Measurements from ENCODE around the gene RPSA. TPM values are rescaled to one million over a fixed set of nuclear protein-coding genes. Genes with fewer than 3 reads are reported as not detected.
A peak's percentile ranks its signal among the peaks of the same experiment; 100 is the strongest.

The RPSA gene
- total and polyA plus RNA-seq, 9 of the 15 experiments (the other 6 are each of a cell fraction or from before 2014, with no cell fraction given) = 2,290 to 4,272 (median 2,730) TPM

- Histone ChIP-seq H3K27me3 (ENCODE audit: control insufficient read depth in 2 of 2, insufficient read depth in 2 of 2, low read length in 2 of 2) (no peaks in the 10 kb centered on the region), H4K20me1 (replicated peaks; ENCODE audit: control insufficient read depth, insufficient read depth, low read length) (peaks cover 27% of the 10 kb centered on the region), H3K4me3 (peak overlapping the region; percentile 69; the same call in 1 of the 2 replicates), H3K4me1 (replicated peaks in 1 of 2; ENCODE audit: control insufficient read depth in 2 of 2, insufficient read depth in 2 of 2, low read length in 2 of 2) (peaks cover 51 to 52% of the 10 kb centered on the region in 2 experiments), H3K9me3 (replicated peaks; ENCODE audit: control insufficient read depth, insufficient read depth, low read depth, low read length) (no peaks in the 10 kb centered on the region), H3K4me2 (ENCODE audit: insufficient read depth, low read length) (peak overlapping the region; percentile 76), H3K27ac (ENCODE audit: extremely low read depth, low read depth, low read length) (peak overlapping the region; percentile 41), H3K9ac (ENCODE audit: insufficient read depth in 1 of 2, low read depth in 2 of 2, low read length in 2 of 2) (peak overlapping the region; percentile 56 to 73; a peak in 2 of 4 replicates), H3K79me2 (ENCODE audit: control insufficient read depth, insufficient read depth, low read length) (peaks cover 73% of the 10 kb centered on the region), H3K36me3 (ENCODE audit: control insufficient read depth, insufficient read depth, low read length) (peaks cover 26% of the 10 kb centered on the region), H3K9me1 (ENCODE audit: control insufficient read depth, insufficient read depth, low read length) (peaks cover 11% of the 10 kb centered on the region), H2AFZ (ENCODE audit: low read depth, low read length) (peak overlapping the region; percentile 16)
- ATAC-seq (peak; percentile 4; the same call in 1 of the 3 replicates), FAIRE-seq (peak; percentile 75), DNase-seq (ENCODE audit: extremely low read depth in 1 of 4, low spot score in 3 of 4) (peak; percentile 38 to 73 (median 58))
- ChIA-PET CTCF (ENCODE audit: low intra/inter-chr PET ratio) (no interaction called here), POLR2A (interaction anchor here (1.3 to 2.7 kb wide), 8 partner anchors 9 to 62 kb away, joined by 3 to 29 read pairs (median 8); partner anchors contain the start of gene RPSA)
- in situ Hi-C loops (cut with MboI) = loop anchor here (10.0 kb wide), 1 partner anchor 261 kb away; no protein-coding TSS in a partner anchor
- WGBS (ENCODE audit: insufficient coverage, low coverage, missing lambda C conversion rate) = 9% methylated on average over 9 of the region's 9 CpGs
- intact Hi-C loops (cut with micrococcal nuclease) = loop anchor here (10.0 kb wide), 1 partner anchor 1069 kb away; the partner anchor contains the start of gene RPL14
- no TSS peak for BruUV-seq (replicated peaks)
- TF ChIP-seq CBX5 (IDR thresholded peaks at IDR 0.05; ENCODE audit: borderline replicate concordance, low read depth) (no peak), CHD2 (IDR thresholded peaks at IDR 0.05; ENCODE audit: low read depth, low read length) (no peak), ZNF140 (CRISPR knock-in tag; IDR thresholded peaks at IDR 0.05) (no peak), SREBF1 (IDR thresholded peaks at IDR 0.05; ENCODE audit: borderline replicate concordance, low read depth, low read length) (no peak), HSF4 (CRISPR knock-in tag; IDR thresholded peaks at IDR 0.05; ENCODE audit: borderline replicate concordance) (no peak), ZBTB26 (CRISPR knock-in tag; IDR thresholded peaks at IDR 0.05) (no peak), ZNF174 (CRISPR knock-in tag; IDR thresholded peaks at IDR 0.05) (no peak), ZBTB9 (CRISPR knock-in tag; IDR thresholded peaks at IDR 0.05) (no peak), POU5F1 (IDR thresholded peaks at IDR 0.05; ENCODE audit: borderline replicate concordance, low read depth, low read length, partially characterized antibody) (no peak), CTCF (IDR thresholded peaks at IDR 0.05 in 2 of 3, conservative IDR thresholded peaks at IDR 0.05 in 1 of 3; ENCODE audit: insufficient read depth in 2 of 3, low read depth in 1 of 3, low read length in 3 of 3) (no peak), ZNF124 (CRISPR knock-in tag; IDR thresholded peaks at IDR 0.05) (no peak), CEBPG (CRISPR knock-in tag; IDR thresholded peaks at IDR 0.05) (no peak), CEBPG (tag; conservative IDR thresholded peaks at IDR 0.05 in 1 of 2, IDR thresholded peaks at IDR 0.05 in 1 of 2) (no peak), ZBTB49 (CRISPR knock-in tag; IDR thresholded peaks at IDR 0.05; ENCODE audit: borderline replicate concordance) (no peak), NFATC3 (IDR thresholded peaks at IDR 0.05) (no peak)
Observed at GRCh38 chr3:39385456-39386090, 20.9 kb upstream of the RPSA start.
